H9 (cell line): ENCODE data around the gene VPS35L. TPM values are rescaled to one million over a fixed set of nuclear protein-coding genes. Genes with fewer than 3 reads are reported as not detected.

Experiments
- DNase-seq: peaks from one replicate; pipeline ENCODE4 v3.0.0-alpha.2; 2017
- H2AFZ ChIP-seq: one replicate; pipeline ENCODE4 v1.6.1; 2013; ENCODE audit warnings: mild to moderate bottlenecking, low read length, control low read depth, moderate library complexity
- H2AK5ac ChIP-seq: 2 replicates; pipeline ENCODE4 v1.6.1; 2013; ENCODE audit warnings: low read length, control low read depth, mixed read lengths; ENCODE audit not compliant: insufficient read length
- H2BK120ac ChIP-seq: one replicate; pipeline ENCODE4 v1.6.1; 2013; ENCODE audit warnings: low read depth, mild to moderate bottlenecking, low read length, control low read depth, inconsistent platforms; ENCODE audit not compliant: poor library complexity, severe bottlenecking
- H2BK12ac ChIP-seq: 2 replicates; pipeline ENCODE4 v1.6.1; 2013; ENCODE audit warnings: low read length, control low read depth, mixed read lengths, low read depth; ENCODE audit not compliant: insufficient read length
- H2BK15ac ChIP-seq: 2 replicates; pipeline ENCODE4 v1.6.1; 2013; ENCODE audit warnings: low read depth, low read length, control low read depth
- H2BK20ac ChIP-seq: one replicate; pipeline ENCODE4 v1.6.1; 2013; ENCODE audit warnings: low read depth, mild to moderate bottlenecking, low read length, control low read depth, inconsistent platforms; ENCODE audit not compliant: poor library complexity, severe bottlenecking
- H2BK5ac ChIP-seq: 2 replicates; pipeline ENCODE4 v1.6.1; 2013; ENCODE audit warnings: low read length, control low read depth, mixed read lengths; ENCODE audit not compliant: insufficient read length
- H3K14ac ChIP-seq: 2 replicates; pipeline ENCODE4 v1.6.1; 2013; ENCODE audit warnings: low read length, control low read depth; ENCODE audit not compliant: insufficient read depth
- H3K18ac ChIP-seq: 2 replicates; pipeline ENCODE4 v1.6.1; 2013; ENCODE audit warnings: low read depth, mild to moderate bottlenecking, mixed read lengths, low read length, control low read depth; ENCODE audit not compliant: insufficient read length
- H3K23ac ChIP-seq: 2 replicates; pipeline ENCODE4 v1.6.1; 2013; ENCODE audit warnings: low read length, control low read depth, mixed read lengths, low read depth; ENCODE audit not compliant: insufficient read length
- H3K23me2 ChIP-seq: 2 replicates; pipeline ENCODE4 v1.6.1; 2013; ENCODE audit warnings: low read depth, mild to moderate bottlenecking, mixed read lengths, low read length, control low read depth; ENCODE audit not compliant: insufficient read length, poor library complexity, severe bottlenecking
- H3K27ac ChIP-seq: 2 replicates; pipeline ENCODE4 v1.5.1; 2013; ENCODE audit warnings: low read length, control low read depth, mixed read lengths, low read depth; ENCODE audit not compliant: insufficient read length
- H3K27me3 ChIP-seq: 2 replicates; pipeline ENCODE4 v1.6.1; 2013; ENCODE audit warnings: low read length, control low read depth, inconsistent platforms; ENCODE audit not compliant: insufficient read depth
- H3K4ac ChIP-seq: 2 replicates; pipeline ENCODE4 v1.6.1; 2013; ENCODE audit warnings: low read depth, mild to moderate bottlenecking, control low read depth, inconsistent platforms, low read length, moderate library complexity
- H3K4me1 ChIP-seq: 2 replicates; pipeline ENCODE4 v1.6.1; 2013; ENCODE audit warnings: low read length, control low read depth, inconsistent platforms; ENCODE audit not compliant: insufficient read depth
- H3K4me2 ChIP-seq: 2 replicates; pipeline ENCODE4 v1.6.1; 2013; ENCODE audit warnings: low read length, control low read depth, mixed read lengths; ENCODE audit not compliant: insufficient read length, insufficient read depth
- H3K56ac ChIP-seq: 2 replicates; pipeline ENCODE4 v1.6.1; 2013; ENCODE audit warnings: low read depth, mild to moderate bottlenecking, mixed read lengths, low read length, control low read depth; ENCODE audit not compliant: insufficient read length
- H3K79me1 ChIP-seq: 2 replicates; pipeline ENCODE4 v1.6.1; 2013; ENCODE audit warnings: low read depth, mild to moderate bottlenecking, moderate library complexity, low read length, control low read depth, inconsistent platforms; ENCODE audit not compliant: insufficient read depth, poor library complexity, severe bottlenecking
- H3K79me2 ChIP-seq: 2 replicates; pipeline ENCODE4 v1.6.1; 2013; ENCODE audit warnings: low read length, control low read depth, inconsistent platforms; ENCODE audit not compliant: insufficient read depth
- H3K9ac ChIP-seq: 2 replicates; pipeline ENCODE4 v1.6.1; 2013; ENCODE audit warnings: low read length, control low read depth, mixed read lengths; ENCODE audit not compliant: insufficient read length; ENCODE audit errors: extremely low read depth
- H3K9me3 ChIP-seq: one replicate; pipeline ENCODE4 v1.6.1; 2013; ENCODE audit warnings: low read depth, low read length, inconsistent platforms; ENCODE audit not compliant: control insufficient read depth
- H3T11ph ChIP-seq: one replicate; pipeline ENCODE4 v1.6.1; 2013; ENCODE audit warnings: mild to moderate bottlenecking, low read length, control low read depth, inconsistent platforms
- H4K20me1 ChIP-seq: one replicate; pipeline ENCODE4 v1.6.1; 2013; ENCODE audit not compliant: control insufficient read depth, insufficient read length, insufficient read depth
- H4K5ac ChIP-seq: 2 replicates; pipeline ENCODE4 v1.6.1; 2013; ENCODE audit warnings: low read depth, mild to moderate bottlenecking, mixed read lengths, low read length, control low read depth; ENCODE audit not compliant: insufficient read length
- H4K8ac ChIP-seq: replicated peaks from 2 replicates; pipeline ENCODE4 v1.6.1; 2013; ENCODE audit warnings: low read length, control low read depth, mixed read lengths, low read depth; ENCODE audit not compliant: insufficient read length
- H4K91ac ChIP-seq: 2 replicates; pipeline ENCODE4 v1.6.1; 2013; ENCODE audit warnings: low read depth, mild to moderate bottlenecking, moderate library complexity, mixed read lengths, low read length, control low read depth; ENCODE audit not compliant: insufficient read length
- H3K27ac Mint-ChIP-seq, 3 experiments: 2 replicates in 2 of 3; 3 replicates in 1 of 3; pipeline ENCODE4 v1.8.0; 2020 to 2021; ENCODE audit warnings: mixed read lengths in 3 of 3, mild to moderate bottlenecking in 1 of 3, moderate library complexity in 1 of 3
- H3K27me3 Mint-ChIP-seq: 2 replicates; pipeline ENCODE4 v1.8.0; 2021; ENCODE audit warnings: low read depth, mild to moderate bottlenecking, moderate library complexity, mixed read lengths
- H3K36me3 Mint-ChIP-seq, 3 experiments: 2 replicates in 2 of 3; 3 replicates in 1 of 3; pipeline ENCODE4 v1.8.0; 2020 to 2021; ENCODE audit warnings: low read depth in 3 of 3, mixed read lengths in 3 of 3; ENCODE audit not compliant: insufficient read depth in 1 of 3
- H3K4me1 Mint-ChIP-seq, 2 experiments: 2 replicates each; pipeline ENCODE4 v1.8.0; 2020; ENCODE audit warnings: mixed read lengths in 2 of 2
- H3K4me3 Mint-ChIP-seq, 2 experiments: 2 replicates in 1 of 2; 3 replicates in 1 of 2; pipeline ENCODE4 v1.8.0; 2020 to 2021; ENCODE audit warnings: mild to moderate bottlenecking in 2 of 2, mixed read lengths in 2 of 2, moderate library complexity in 1 of 2
- H3K9me3 Mint-ChIP-seq, 2 experiments: 2 replicates in 1 of 2; 3 replicates in 1 of 2; pipeline ENCODE4 v1.8.0; 2020; ENCODE audit warnings: mild to moderate bottlenecking in 2 of 2, mixed read lengths in 2 of 2, moderate library complexity in 1 of 2
- WGBS: extraction: QIAGEN DNeasy Blood & Tissue Kit; methylation state at CpG from one replicate; pipeline ENCODE4 v1.1.7; 2013; ENCODE audit warnings: missing lambda C conversion rate, low lambda C conversion rate, mixed read lengths; ENCODE audit not compliant: insufficient read length; ENCODE audit errors: extremely low coverage; 5-methylcytosine and 5-hydroxymethylcytosine counted together
- total RNA-seq: library from RNA; stranded (reverse); gene quantifications from 2 replicates; pipeline ENCODE4 v1.2.1, GENCODE V29; 2021
- TF ChIP-seq, protein P1 (sequence below): fragments of 200-600 bp; sonication (generic); conservative IDR thresholded peaks from 3 replicates; pipeline ENCODE4 v1.8.0; 2021; ENCODE audit warnings: antibody characterized with exemption, mild to moderate bottlenecking

The VPS35L gene
- total RNA-seq, 1 experiment from 2014 or later: 58.4 TPM

DNA sequence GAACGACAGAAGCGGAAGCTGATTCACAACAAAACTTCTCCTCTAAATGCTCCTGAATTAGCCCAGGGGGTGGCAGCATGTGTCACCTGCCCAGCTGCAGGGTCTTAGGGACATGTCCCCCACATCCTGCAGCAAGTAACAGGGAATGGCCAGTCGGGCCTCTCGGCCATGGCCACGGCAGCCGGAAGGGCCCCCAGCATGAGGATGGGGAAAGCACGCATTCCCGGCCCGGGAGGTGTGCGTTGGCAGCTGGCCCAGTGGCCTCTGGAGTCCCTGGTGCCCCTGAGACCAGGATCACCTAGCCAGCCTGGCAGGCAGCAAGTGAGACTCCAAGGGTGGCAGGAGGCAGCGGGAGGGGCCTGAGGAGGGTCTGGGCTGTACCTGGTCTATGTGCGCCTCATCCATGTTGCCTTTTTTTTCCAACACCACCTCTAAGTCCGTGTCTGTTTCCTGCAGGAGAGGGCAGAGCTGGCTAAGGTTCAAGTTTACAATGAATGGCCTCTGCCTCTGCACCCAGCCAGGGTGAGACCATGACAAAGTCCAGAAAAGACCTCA, 155.6 kb downstream of the VPS35L start:
- Histone ChIP-seq H3T11ph (no peak overlapping the region), H2BK120ac (no peak overlapping the region), H3K23me2 (no peaks in the 10 kb centered on the region), H2AK5ac (no peak overlapping the region), H3K9ac (no peak overlapping the region), H3K56ac (no peak overlapping the region), H4K91ac (no peak overlapping the region), H3K27ac (no peak overlapping the region), H3K14ac (no peak overlapping the region; the same call in 1 of the 2 replicates), H2BK15ac (no peak overlapping the region), H2AFZ (no peak overlapping the region), H4K5ac (no peak overlapping the region), H2BK12ac (no peak overlapping the region), H3K23ac (no peak overlapping the region), H3K18ac (no peak overlapping the region), H2BK5ac (no peak overlapping the region), H3K27me3 (no peaks in the 10 kb centered on the region), H3K4me1 (peaks cover 6% of the 10 kb centered on the region; the same call in 1 of the 2 replicates), H4K20me1 (peaks cover 6% of the 10 kb centered on the region), H3K79me2 (peaks cover 25% of the 10 kb centered on the region), H4K8ac (no peak overlapping the region), H3K9me3 (no peaks in the 10 kb centered on the region), H3K79me1 (peaks cover 6% of the 10 kb centered on the region), H3K4me2 (no peak overlapping the region), H2BK20ac (no peak overlapping the region), H3K4ac (no peak overlapping the region)
- Mint-ChIP-seq H3K4me1 (peaks cover 47 to 75% of the 10 kb centered on the region in 2 experiments), H3K9me3 (no peaks in the 10 kb centered on the region), H3K4me3 (peak overlapping the region in 1 of 2 experiments; percentile 24; a peak in 1 of 5 replicates), H3K27ac (peak overlapping the region; percentile 73 to 93 (median 92); a peak in 6 of 7 replicates), H3K36me3 (peaks cover 64 to 89% (median 81%) of the 10 kb centered on the region in 3 experiments), H3K27me3 (no peaks in the 10 kb centered on the region)
- TF ChIP-seq, protein P1, sequence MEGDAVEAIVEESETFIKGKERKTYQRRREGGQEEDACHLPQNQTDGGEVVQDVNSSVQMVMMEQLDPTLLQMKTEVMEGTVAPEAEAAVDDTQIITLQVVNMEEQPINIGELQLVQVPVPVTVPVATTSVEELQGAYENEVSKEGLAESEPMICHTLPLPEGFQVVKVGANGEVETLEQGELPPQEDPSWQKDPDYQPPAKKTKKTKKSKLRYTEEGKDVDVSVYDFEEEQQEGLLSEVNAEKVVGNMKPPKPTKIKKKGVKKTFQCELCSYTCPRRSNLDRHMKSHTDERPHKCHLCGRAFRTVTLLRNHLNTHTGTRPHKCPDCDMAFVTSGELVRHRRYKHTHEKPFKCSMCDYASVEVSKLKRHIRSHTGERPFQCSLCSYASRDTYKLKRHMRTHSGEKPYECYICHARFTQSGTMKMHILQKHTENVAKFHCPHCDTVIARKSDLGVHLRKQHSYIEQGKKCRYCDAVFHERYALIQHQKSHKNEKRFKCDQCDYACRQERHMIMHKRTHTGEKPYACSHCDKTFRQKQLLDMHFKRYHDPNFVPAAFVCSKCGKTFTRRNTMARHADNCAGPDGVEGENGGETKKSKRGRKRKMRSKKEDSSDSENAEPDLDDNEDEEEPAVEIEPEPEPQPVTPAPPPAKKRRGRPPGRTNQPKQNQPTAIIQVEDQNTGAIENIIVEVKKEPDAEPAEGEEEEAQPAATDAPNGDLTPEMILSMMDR: peak; percentile 14; the same call in 1 of the 3 replicates
- DNase-seq: no peak
- WGBS: no CpG with 5 or more reads among the region's 13 CpGs
